ENCODE measurements around the gene TRMO.

TRMO gene

DNA sequence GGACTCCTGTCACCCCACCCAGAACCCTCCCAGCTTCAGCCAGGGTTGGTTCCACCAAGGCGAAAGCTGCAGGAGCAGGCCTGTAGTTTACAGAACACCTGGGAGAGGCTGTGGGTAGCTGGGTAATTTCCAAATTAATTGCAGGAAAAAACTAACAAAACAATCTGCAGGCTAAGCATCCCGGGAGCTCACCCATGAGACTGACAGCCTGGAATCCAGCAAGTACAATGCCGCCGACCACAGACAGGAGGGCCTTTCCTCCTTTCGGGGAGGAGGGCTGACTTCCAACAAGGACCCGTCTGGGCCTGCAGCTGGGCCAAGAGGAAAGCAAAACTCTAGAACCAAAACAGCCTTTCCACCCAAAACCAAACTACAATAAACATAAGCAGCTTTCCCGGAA, 59.0 kb downstream of the TRMO start:
- Histone ChIP-seq H3K9ac (ENCODE audit: low read length) (no peak overlapping the region), H3K36me3 (ENCODE audit: control insufficient read depth, insufficient read depth, low read length) (no peaks in the 10 kb centered on the region), H3K4me1 (ENCODE audit: control insufficient read depth, insufficient read depth, low read length) (no peaks in the 10 kb centered on the region), H3K27ac (ENCODE audit: low read depth, low read length) (no peak overlapping the region), H3K4me3 (ENCODE audit: low read length) (no peak overlapping the region), H3K27me3 (ENCODE audit: control insufficient read depth, insufficient read depth, low read length) (peaks cover 17% of the 10 kb centered on the region)

DNA sequence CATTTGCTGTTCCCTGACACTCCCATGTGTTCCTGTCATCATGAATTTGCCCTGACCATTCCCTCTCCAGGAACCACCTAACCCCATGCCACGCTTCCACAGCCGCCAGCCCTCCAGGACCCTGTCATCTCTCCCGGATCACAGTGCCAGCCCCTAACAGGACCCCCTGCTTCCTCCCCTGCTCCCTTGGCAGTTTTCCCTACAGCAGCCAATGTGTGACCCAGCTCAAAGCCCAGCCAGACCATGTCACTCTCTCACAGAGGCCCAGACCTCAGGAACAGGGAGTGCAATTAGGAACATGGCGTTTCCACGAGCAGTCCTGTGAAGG, 61.2 kb downstream of the TRMO start:
- H3K9ac ChIP-seq (ENCODE audit: low read length) = no peak overlapping the region
- H3K4me1 ChIP-seq (ENCODE audit: control insufficient read depth, insufficient read depth, low read length) = no peaks in the 10 kb centered on the region
- no peaks in the 10 kb centered on the region for H3K36me3 ChIP-seq (ENCODE audit: control insufficient read depth, insufficient read depth, low read length)
- peaks cover 27% of the 10 kb centered on the region for H3K27me3 ChIP-seq (ENCODE audit: control insufficient read depth, insufficient read depth, low read length)
- no peak overlapping the region for H3K4me3 ChIP-seq (ENCODE audit: low read length)
- H3K27ac ChIP-seq (ENCODE audit: low read depth, low read length) = no peak overlapping the region

DNA sequence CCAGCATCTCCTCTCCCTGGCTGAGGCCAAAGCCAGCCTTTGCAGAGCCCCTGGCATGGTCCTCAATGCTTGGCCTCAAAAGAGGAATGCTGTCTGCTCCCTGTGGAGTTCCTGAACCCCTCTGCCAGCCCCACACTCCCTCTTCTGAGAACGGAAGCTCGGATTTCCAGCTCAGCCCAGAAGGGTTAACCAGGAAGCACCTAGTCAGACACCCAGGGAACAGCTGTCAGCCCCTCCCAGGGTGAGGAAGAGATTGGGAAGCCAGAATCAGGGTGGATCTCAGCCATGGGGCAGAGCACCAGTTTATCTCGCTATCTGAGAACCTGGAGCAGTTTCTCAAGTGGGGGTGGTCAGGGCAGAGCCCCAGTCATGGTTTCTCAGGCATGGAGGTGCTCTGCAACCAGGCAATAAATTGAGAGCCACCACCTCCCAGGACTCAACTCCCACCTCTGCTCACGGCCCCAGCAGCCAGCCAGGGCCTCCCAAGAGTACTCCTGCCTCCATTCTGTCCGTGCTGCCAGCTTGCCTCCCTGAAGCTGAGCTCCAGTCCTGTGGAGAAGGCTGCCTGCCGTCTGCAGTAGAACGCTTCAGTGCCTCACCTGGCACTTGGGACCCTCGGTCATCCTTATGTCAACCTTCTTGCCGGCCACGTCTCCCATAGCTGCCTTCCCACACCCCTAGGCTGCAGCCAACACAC, 61.7 kb downstream of the TRMO start:
- peaks cover 32% of the 10 kb centered on the region for H3K27me3 ChIP-seq (ENCODE audit: control insufficient read depth, insufficient read depth, low read length)
- H3K4me3 ChIP-seq (ENCODE audit: low read length) = no peak overlapping the region
- H3K27ac ChIP-seq (ENCODE audit: low read depth, low read length) = no peak overlapping the region
- no peak overlapping the region for H3K9ac ChIP-seq (ENCODE audit: low read length)
- H3K4me1 ChIP-seq (ENCODE audit: control insufficient read depth, insufficient read depth, low read length) = no peaks in the 10 kb centered on the region
- H3K36me3 ChIP-seq (ENCODE audit: control insufficient read depth, insufficient read depth, low read length) = no peaks in the 10 kb centered on the region

DNA sequence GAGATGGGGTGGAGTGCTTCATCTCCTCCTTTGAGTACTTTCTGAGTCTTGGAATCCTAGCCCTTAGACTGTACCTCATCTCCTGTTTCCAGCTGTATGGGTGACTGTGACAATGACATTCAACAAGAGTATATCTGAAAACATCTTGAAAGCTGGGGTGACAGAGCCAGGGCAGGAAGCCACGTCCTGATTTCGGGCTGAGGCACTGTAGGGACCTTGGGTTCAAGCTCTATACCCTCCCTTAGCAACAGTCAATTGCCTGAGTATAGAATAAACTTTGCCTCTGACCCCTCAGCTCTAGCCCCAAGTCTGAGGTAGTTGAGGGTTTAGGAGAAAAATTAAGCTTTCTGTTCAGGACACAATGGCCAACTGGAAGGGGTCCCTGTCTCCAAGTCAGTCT, 63.0 kb downstream of the TRMO start:
- no peak overlapping the region for H3K4me3 ChIP-seq (ENCODE audit: low read length)

DNA sequence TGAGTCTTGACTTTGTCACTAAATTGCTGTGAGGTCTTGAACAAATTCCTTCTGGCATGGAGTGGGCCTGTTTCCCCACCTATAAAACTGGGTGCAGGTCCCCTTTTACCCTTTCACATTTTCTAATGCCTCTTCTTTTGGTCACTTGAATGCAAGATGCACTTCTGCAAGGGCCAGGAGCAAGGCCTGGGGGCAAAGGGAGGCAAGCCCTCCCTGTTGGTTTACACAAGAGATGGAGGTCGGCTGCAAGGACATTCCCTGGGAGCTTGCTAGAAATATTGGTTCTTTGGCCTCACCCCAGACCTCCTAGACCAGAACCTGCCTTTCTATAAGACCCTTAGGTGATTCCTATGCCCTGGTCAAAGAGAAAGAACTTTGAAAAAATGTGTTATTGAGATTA, 63.5 kb downstream of the TRMO start:
- Histone ChIP-seq H3K9ac (ENCODE audit: low read length) (no peak overlapping the region), H3K4me1 (ENCODE audit: control insufficient read depth, insufficient read depth, low read length) (no peaks in the 10 kb centered on the region), H3K4me3 (ENCODE audit: low read length) (no peak overlapping the region), H3K36me3 (ENCODE audit: control insufficient read depth, insufficient read depth, low read length) (no peaks in the 10 kb centered on the region), H3K27ac (ENCODE audit: low read depth, low read length) (no peak overlapping the region), H3K27me3 (ENCODE audit: control insufficient read depth, insufficient read depth, low read length) (peaks cover 44% of the 10 kb centered on the region)

More for the DNA sequence above, 63.0 kb downstream of the TRMO start:
- H3K27me3 ChIP-seq (ENCODE audit: control insufficient read depth, insufficient read depth, low read length) = peaks cover 41% of the 10 kb centered on the region
- no peak overlapping the region for H3K9ac ChIP-seq (ENCODE audit: low read length)
- H3K4me1 ChIP-seq (ENCODE audit: control insufficient read depth, insufficient read depth, low read length) = no peaks in the 10 kb centered on the region
- H3K36me3 ChIP-seq (ENCODE audit: control insufficient read depth, insufficient read depth, low read length) = no peaks in the 10 kb centered on the region
- H3K27ac ChIP-seq (ENCODE audit: low read depth, low read length) = no peak overlapping the region

DNA sequence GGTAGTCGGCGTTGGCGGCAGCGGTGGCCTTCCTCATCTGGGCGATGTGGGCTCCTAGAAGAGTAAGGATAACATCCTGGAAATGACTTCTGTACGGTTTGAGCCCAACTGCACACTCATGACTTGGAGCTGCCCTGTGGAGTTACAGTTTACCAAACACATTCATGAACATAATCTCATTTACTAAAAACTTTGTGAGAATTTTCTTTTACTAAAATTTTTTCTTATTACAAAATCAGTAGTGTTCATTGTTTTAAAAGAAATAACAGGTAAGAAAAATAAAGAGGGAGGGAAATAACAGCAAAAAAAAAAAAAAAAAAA, 63.9 kb downstream of the TRMO start:
- H3K36me3 ChIP-seq (ENCODE audit: control insufficient read depth, insufficient read depth, low read length) = no peaks in the 10 kb centered on the region
- H3K9ac ChIP-seq (ENCODE audit: low read length) = no peak overlapping the region
- H3K4me3 ChIP-seq (ENCODE audit: low read length) = no peak overlapping the region
- H3K27me3 ChIP-seq (ENCODE audit: control insufficient read depth, insufficient read depth, low read length) = peaks cover 46% of the 10 kb centered on the region
- no peaks in the 10 kb centered on the region for H3K4me1 ChIP-seq (ENCODE audit: control insufficient read depth, insufficient read depth, low read length)
- H3K27ac ChIP-seq (ENCODE audit: low read depth, low read length) = no peak overlapping the region

DNA sequence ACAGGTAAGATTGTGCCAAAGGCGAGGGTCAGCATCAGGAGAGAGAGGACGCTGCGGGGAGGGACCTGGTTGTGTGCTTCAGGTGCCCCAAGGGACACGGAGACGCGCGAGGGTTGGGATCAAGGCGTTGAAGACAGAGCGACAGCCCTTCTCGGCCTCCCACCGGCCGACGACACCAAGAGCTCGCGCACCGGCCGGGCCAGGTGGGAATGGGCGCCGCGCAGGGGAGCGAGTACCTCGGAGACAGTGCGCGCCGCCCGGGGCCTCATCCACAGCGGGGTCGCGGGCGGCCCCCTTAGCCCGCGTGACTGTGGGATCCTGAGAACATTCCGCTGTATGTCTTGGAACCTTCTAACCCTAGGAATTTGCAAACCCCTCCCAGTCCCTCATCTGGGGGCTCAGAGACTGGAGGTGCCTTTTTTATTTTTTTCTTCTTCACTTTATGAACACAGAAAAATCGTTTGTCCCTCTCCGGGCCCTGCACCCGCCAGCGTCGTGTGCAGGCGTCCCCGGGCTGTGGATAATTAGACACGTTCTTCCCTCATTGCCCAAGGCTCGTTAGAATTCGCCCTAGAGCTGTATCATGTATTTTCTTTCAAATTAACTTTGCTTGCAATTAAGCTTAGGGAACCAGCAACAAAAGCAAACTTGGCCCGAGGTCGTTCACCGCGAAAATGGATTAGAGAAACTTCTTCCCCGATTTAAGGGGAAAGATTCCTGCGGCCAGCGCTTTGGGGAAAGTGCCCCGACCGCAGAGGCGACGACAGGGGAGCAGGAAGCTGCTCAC, 64.5 kb downstream of the TRMO start:
- no peak overlapping the region for H3K4me3 ChIP-seq (ENCODE audit: low read length)
- H3K27me3 ChIP-seq (ENCODE audit: control insufficient read depth, insufficient read depth, low read length) = peaks cover 48% of the 10 kb centered on the region
- H3K9ac ChIP-seq (ENCODE audit: low read length) = no peak overlapping the region
- no peaks in the 10 kb centered on the region for H3K36me3 ChIP-seq (ENCODE audit: control insufficient read depth, insufficient read depth, low read length)
- H3K27ac ChIP-seq (ENCODE audit: low read depth, low read length) = no peak overlapping the region
- H3K4me1 ChIP-seq (ENCODE audit: control insufficient read depth, insufficient read depth, low read length) = no peaks in the 10 kb centered on the region

DNA sequence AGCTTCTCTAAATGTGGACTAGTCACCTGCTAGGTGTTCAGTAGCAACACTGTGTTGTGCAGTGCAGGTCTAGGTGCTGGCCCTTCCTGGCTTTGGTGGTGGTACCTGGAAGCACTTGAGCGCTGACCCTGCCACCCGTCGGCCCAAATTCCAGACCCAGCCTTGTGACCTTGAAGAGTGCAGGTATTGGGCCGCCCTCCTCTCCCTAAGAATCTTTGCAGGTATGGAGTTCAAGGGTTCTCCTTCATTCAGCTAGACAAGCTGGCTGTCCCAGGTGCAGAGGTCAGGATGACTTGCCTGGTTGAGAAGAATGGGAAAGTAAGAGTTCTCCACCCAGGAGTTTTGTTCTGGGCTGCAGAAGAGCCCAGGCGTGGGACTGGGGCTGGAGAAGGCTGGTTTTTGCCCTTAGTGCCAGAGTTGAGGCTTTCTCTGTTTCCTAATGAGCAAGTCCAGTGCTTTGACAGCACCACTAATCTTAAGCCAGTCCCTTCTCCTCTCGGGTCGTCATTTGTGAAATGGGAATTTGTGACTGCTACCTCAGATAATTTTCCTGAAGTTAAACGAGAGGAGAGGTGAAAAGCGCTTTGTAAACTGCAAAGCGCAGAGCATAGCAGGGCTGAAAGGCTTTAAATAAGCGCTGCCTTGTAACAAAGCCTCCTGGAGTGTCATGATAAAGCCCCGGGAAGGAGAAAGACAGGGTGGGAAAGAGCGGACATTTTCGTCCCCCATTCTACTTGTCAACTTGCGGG, 65.3 kb downstream of the TRMO start:
- Histone ChIP-seq H3K36me3 (ENCODE audit: control insufficient read depth, insufficient read depth, low read length) (no peaks in the 10 kb centered on the region), H3K27me3 (ENCODE audit: control insufficient read depth, insufficient read depth, low read length) (peaks cover 54% of the 10 kb centered on the region), H3K9ac (ENCODE audit: low read length) (no peak overlapping the region), H3K27ac (ENCODE audit: low read depth, low read length) (no peak overlapping the region), H3K4me3 (ENCODE audit: low read length) (no peak overlapping the region), H3K4me1 (ENCODE audit: control insufficient read depth, insufficient read depth, low read length) (no peaks in the 10 kb centered on the region)

DNA sequence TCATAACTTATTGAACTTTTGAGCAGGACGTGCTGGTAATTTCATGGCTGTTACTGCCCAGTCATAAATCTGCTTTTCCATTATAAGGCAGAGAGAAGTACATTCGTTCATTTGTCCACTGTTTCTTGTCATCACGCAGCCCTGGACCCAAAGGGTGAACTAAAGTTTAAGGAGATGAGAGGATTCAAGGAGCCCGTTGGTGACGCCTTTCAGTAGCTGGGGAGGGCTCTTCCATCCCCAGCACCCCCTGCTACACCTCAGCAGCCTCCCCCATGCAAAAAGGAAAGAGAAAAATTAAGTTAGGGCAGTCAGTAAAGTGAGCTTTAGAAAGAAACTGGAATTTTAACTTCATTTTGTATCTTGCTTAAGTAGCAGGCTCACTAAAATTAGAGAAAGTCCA, 66.4 kb downstream of the TRMO start:
- Histone ChIP-seq H3K9ac (ENCODE audit: low read length) (no peak overlapping the region), H3K4me1 (ENCODE audit: control insufficient read depth, insufficient read depth, low read length) (no peaks in the 10 kb centered on the region), H3K27me3 (ENCODE audit: control insufficient read depth, insufficient read depth, low read length) (peaks cover 60% of the 10 kb centered on the region), H3K4me3 (ENCODE audit: low read length) (no peak overlapping the region), H3K27ac (ENCODE audit: low read depth, low read length) (no peak overlapping the region), H3K36me3 (ENCODE audit: control insufficient read depth, insufficient read depth, low read length) (no peaks in the 10 kb centered on the region)

DNA sequence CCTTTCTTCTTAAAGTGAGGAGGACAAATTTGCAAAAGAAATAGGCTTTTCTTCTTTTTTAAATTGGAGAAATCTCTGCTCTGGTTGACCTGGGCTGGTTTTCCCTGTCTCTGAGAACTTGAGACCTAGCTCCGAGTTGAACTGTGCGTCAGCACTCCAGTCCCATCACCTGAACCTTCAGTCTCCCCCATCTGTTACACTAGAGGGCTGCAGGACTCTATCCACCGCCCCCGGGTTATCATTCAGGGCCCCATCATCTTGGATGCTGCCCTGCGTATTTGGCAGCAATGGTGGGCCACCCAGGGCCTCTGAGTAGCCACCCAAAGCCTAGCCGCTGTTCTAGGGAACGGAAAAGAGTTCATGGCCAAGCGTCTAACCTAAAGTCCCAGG, 66.8 kb downstream of the TRMO start:
- no peak overlapping the region for H3K9ac ChIP-seq (ENCODE audit: low read length)
- H3K36me3 ChIP-seq (ENCODE audit: control insufficient read depth, insufficient read depth, low read length) = no peaks in the 10 kb centered on the region
- H3K27me3 ChIP-seq (ENCODE audit: control insufficient read depth, insufficient read depth, low read length) = peaks cover 56% of the 10 kb centered on the region
- H3K4me3 ChIP-seq (ENCODE audit: low read length) = no peak overlapping the region
- no peaks in the 10 kb centered on the region for H3K4me1 ChIP-seq (ENCODE audit: control insufficient read depth, insufficient read depth, low read length)
- no peak overlapping the region for H3K27ac ChIP-seq (ENCODE audit: low read depth, low read length)

DNA sequence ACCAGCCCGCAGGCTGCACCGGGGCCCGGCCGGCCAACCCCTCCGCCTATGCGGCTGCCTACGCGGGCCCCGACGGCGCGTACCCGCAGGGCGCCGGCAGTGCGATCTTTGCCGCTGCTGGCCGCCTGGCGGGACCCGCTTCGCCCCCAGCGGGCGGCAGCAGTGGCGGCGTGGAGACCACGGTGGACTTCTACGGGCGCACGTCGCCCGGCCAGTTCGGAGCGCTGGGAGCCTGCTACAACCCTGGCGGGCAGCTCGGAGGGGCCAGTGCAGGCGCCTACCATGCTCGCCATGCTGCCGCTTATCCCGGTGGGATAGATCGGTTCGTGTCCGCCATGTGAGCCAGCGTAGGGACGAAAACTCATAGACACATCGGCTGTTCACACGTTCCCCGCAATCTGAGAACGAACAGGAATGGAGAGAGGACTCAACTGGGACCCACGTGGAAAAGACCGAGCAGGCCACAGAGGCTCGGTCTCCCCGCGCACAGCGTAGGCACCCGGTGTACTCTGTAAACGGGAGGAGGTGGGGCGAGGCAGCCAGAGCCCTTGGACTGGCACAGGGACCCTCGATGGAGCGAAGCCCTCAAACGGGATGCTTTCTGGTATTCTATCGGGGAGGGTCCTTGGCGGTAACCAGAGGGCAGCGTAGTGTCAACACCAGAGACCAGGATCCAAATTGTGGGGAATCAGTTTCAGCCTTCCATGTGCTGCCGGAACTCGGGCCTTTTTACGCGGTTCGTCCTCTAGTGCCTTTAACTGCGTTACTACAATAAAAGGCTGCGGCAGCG, 67.4 kb downstream of the TRMO start:
- H3K36me3 ChIP-seq (ENCODE audit: control insufficient read depth, insufficient read depth, low read length) = no peaks in the 10 kb centered on the region
- no peaks in the 10 kb centered on the region for H3K4me1 ChIP-seq (ENCODE audit: control insufficient read depth, insufficient read depth, low read length)
- H3K27me3 ChIP-seq (ENCODE audit: control insufficient read depth, insufficient read depth, low read length) = peaks cover 59% of the 10 kb centered on the region
- H3K4me3 ChIP-seq (ENCODE audit: low read length) = no peak overlapping the region
- H3K27ac ChIP-seq (ENCODE audit: low read depth, low read length) = no peak overlapping the region
- H3K9ac ChIP-seq (ENCODE audit: low read length) = no peak overlapping the region

Measured in rectal smooth muscle tissue (tissue), 1 donor.